ENCODE results near the gene SIVA1.
A peak's percentile ranks its signal among the peaks of the same experiment; 100 is the strongest.

The SIVA1 gene

GRCh38 chr14:104758981-104759969, 6.3 kb downstream of the SIVA1 start:
- DNase-seq, result no peak
- Mint-ChIP-seq H3K4me1 (ENCODE audit: low read depth) (peaks cover 29% of the 10 kb centered on the region), H3K36me3 (ENCODE audit: low read depth) (peaks cover 84% of the 10 kb centered on the region), H3K9me3 (no peaks in the 10 kb centered on the region), H3K27ac (no peak overlapping the region), H3K4me3 (no peak overlapping the region), H3K27me3 (no peaks in the 10 kb centered on the region)

- peaks cover 47% of the 10 kb centered on the region for H3K36me3 Mint-ChIP-seq (ENCODE audit: low read depth)
- peaks cover 17% of the 10 kb centered on the region for H3K4me1 Mint-ChIP-seq (ENCODE audit: low read depth)
- no peaks in the 10 kb centered on the region for H3K9me3 Mint-ChIP-seq
- no peaks in the 10 kb centered on the region for H3K27me3 Mint-ChIP-seq
- H3K27ac Mint-ChIP-seq, result no peak overlapping the region
- no peak overlapping the region for H3K4me3 Mint-ChIP-seq
- DNase-seq, result no peak
Measured at GRCh38 chr14:104765517-104765916, 12.6 kb downstream of the SIVA1 start.

- H3K27me3 Mint-ChIP-seq, result no peaks in the 10 kb centered on the region
- peak overlapping the region; percentile 32 for H3K27ac Mint-ChIP-seq
- no peak for DNase-seq
- H3K4me1 Mint-ChIP-seq (ENCODE audit: low read depth), result peaks cover 19% of the 10 kb centered on the region
- no peaks in the 10 kb centered on the region for H3K9me3 Mint-ChIP-seq
- H3K4me3 Mint-ChIP-seq, result no peak overlapping the region
- peaks cover 47% of the 10 kb centered on the region for H3K36me3 Mint-ChIP-seq (ENCODE audit: low read depth)
Measured at GRCh38 chr14:104766256-104766862, 13.4 kb downstream of the SIVA1 start.

- Mint-ChIP-seq H3K36me3 (ENCODE audit: low read depth) (peaks cover 47% of the 10 kb centered on the region), H3K4me1 (ENCODE audit: low read depth) (peaks cover 19% of the 10 kb centered on the region), H3K27me3 (no peaks in the 10 kb centered on the region), H3K27ac (peak overlapping the region; percentile 32), H3K9me3 (no peaks in the 10 kb centered on the region), H3K4me3 (no peak overlapping the region)
- DNase-seq, result no peak
Measured at GRCh38 chr14:104766863-104767633, 14.1 kb downstream of the SIVA1 start.

- no peak overlapping the region for H3K27ac Mint-ChIP-seq
- H3K4me1 Mint-ChIP-seq (ENCODE audit: low read depth), result peaks cover 19% of the 10 kb centered on the region
- no peak overlapping the region for H3K4me3 Mint-ChIP-seq
- peaks cover 48% of the 10 kb centered on the region for H3K36me3 Mint-ChIP-seq (ENCODE audit: low read depth)
- H3K9me3 Mint-ChIP-seq, result no peaks in the 10 kb centered on the region
- H3K27me3 Mint-ChIP-seq, result no peaks in the 10 kb centered on the region
- DNase-seq, result no peak
Measured at GRCh38 chr14:104767634-104767918, 14.6 kb downstream of the SIVA1 start.

GRCh38 chr14:104768437-104769323, 15.7 kb downstream of the SIVA1 start:
- Mint-ChIP-seq H3K27ac (peak overlapping the region; percentile 44), H3K4me3 (no peak overlapping the region), H3K9me3 (no peaks in the 10 kb centered on the region), H3K36me3 (ENCODE audit: low read depth) (peaks cover 54% of the 10 kb centered on the region), H3K27me3 (no peaks in the 10 kb centered on the region), H3K4me1 (ENCODE audit: low read depth) (peaks cover 19% of the 10 kb centered on the region)
- peak; percentile 96 for DNase-seq

- H3K27me3 Mint-ChIP-seq, result no peaks in the 10 kb centered on the region
- no peak overlapping the region for H3K4me3 Mint-ChIP-seq
- no peak for DNase-seq
- peaks cover 58% of the 10 kb centered on the region for H3K36me3 Mint-ChIP-seq (ENCODE audit: low read depth)
- peaks cover 19% of the 10 kb centered on the region for H3K4me1 Mint-ChIP-seq (ENCODE audit: low read depth)
- peak overlapping the region; percentile 72 for H3K27ac Mint-ChIP-seq
- H3K9me3 Mint-ChIP-seq, result no peaks in the 10 kb centered on the region
Measured at GRCh38 chr14:104769324-104770071, 16.6 kb downstream of the SIVA1 start.

- H3K27ac Mint-ChIP-seq, result peak overlapping the region; percentile 72
- H3K27me3 Mint-ChIP-seq, result no peaks in the 10 kb centered on the region
- peaks cover 19% of the 10 kb centered on the region for H3K4me1 Mint-ChIP-seq (ENCODE audit: low read depth)
- DNase-seq, result no peak
- H3K4me3 Mint-ChIP-seq, result no peak overlapping the region
- peaks cover 64% of the 10 kb centered on the region for H3K36me3 Mint-ChIP-seq (ENCODE audit: low read depth)
- no peaks in the 10 kb centered on the region for H3K9me3 Mint-ChIP-seq
Measured at GRCh38 chr14:104770072-104770579, 17.2 kb downstream of the SIVA1 start.

- H3K27me3 Mint-ChIP-seq, result no peaks in the 10 kb centered on the region
- H3K36me3 Mint-ChIP-seq (ENCODE audit: low read depth), result peaks cover 69% of the 10 kb centered on the region
- H3K27ac Mint-ChIP-seq, result peak overlapping the region; percentile 67
- no peak overlapping the region for H3K4me3 Mint-ChIP-seq
- no peaks in the 10 kb centered on the region for H3K9me3 Mint-ChIP-seq
- DNase-seq, result no peak
- peaks cover 19% of the 10 kb centered on the region for H3K4me1 Mint-ChIP-seq (ENCODE audit: low read depth)
Measured at GRCh38 chr14:104770851-104771272, 17.9 kb downstream of the SIVA1 start.

- no peaks in the 10 kb centered on the region for H3K27me3 Mint-ChIP-seq
- H3K9me3 Mint-ChIP-seq, result no peaks in the 10 kb centered on the region
- H3K4me1 Mint-ChIP-seq (ENCODE audit: low read depth), result peaks cover 19% of the 10 kb centered on the region
- H3K36me3 Mint-ChIP-seq (ENCODE audit: low read depth), result peaks cover 73% of the 10 kb centered on the region
- H3K27ac Mint-ChIP-seq, result no peak overlapping the region
- no peak for DNase-seq
- no peak overlapping the region for H3K4me3 Mint-ChIP-seq
Measured at GRCh38 chr14:104771374-104771773, 18.4 kb downstream of the SIVA1 start.

- no peak overlapping the region for H3K4me3 Mint-ChIP-seq
Measured at GRCh38 chr14:104771918-104772706, 19.2 kb downstream of the SIVA1 start.

GRCh38 chr14:104772707-104773504, 20.0 kb downstream of the SIVA1 start:
- no peaks in the 10 kb centered on the region for H3K9me3 Mint-ChIP-seq
- no peak overlapping the region for H3K27ac Mint-ChIP-seq
- peaks cover 81% of the 10 kb centered on the region for H3K36me3 Mint-ChIP-seq (ENCODE audit: low read depth)
- no peak overlapping the region for H3K4me3 Mint-ChIP-seq
- peaks cover 19% of the 10 kb centered on the region for H3K4me1 Mint-ChIP-seq (ENCODE audit: low read depth)
- no peaks in the 10 kb centered on the region for H3K27me3 Mint-ChIP-seq
- DNase-seq, result no peak

More at GRCh38 chr14:104771918-104772706, 19.2 kb downstream of the SIVA1 start:
- peaks cover 81% of the 10 kb centered on the region for H3K36me3 Mint-ChIP-seq (ENCODE audit: low read depth)
- no peak for DNase-seq
- H3K27ac Mint-ChIP-seq, result no peak overlapping the region
- no peaks in the 10 kb centered on the region for H3K27me3 Mint-ChIP-seq
- H3K4me1 Mint-ChIP-seq (ENCODE audit: low read depth), result peaks cover 19% of the 10 kb centered on the region
- H3K9me3 Mint-ChIP-seq, result no peaks in the 10 kb centered on the region

All from activated T-cell treated with anti-CD3 and anti-CD28 coated beads, Interleukin-2, amount 50 U/mL, for 24 hours (primary cell).